ENCODE data around the gene DNAH12. TPM values are rescaled to one million over a fixed set of nuclear protein-coding genes. Genes with fewer than 3 reads are reported as not detected.

DNAH12 gene
- total RNA-seq, 1 experiment from 2014 or later = 0.07 TPM

GRCh38 chr3:57281715-57282114 is 262.4 kb downstream of the DNAH12 start:
- Histone ChIP-seq H2AFZ (ENCODE audit: low read length) (no peak overlapping the region), H3K27ac (ENCODE audit: low read length) (no peak overlapping the region), H3K4me2 (ENCODE audit: low read length) (no peak overlapping the region), H3F3A (ENCODE audit: low read length, unreplicated experiment) (no peaks in the 10 kb centered on the region), H4K20me1 (ENCODE audit: low read length) (no peaks in the 10 kb centered on the region), H3K9me3 (ENCODE audit: low read length) (no peaks in the 10 kb centered on the region), H3K9ac (ENCODE audit: low read length) (no peak overlapping the region), H3K36me3 (ENCODE audit: low read depth, low read length) (no peaks in the 10 kb centered on the region), H3K27me3 (ENCODE audit: low read length) (no peaks in the 10 kb centered on the region), H3K9me2 (replicated peaks; ENCODE audit: low read length) (no peaks in the 10 kb centered on the region), H3K79me2 (ENCODE audit: low read length) (no peaks in the 10 kb centered on the region), H3K4me1 (ENCODE audit: insufficient read depth, low read length) (peaks cover 8% of the 10 kb centered on the region), H3K4me3 (ENCODE audit: low read length) (no peak overlapping the region)
- BruUV-seq (replicated peaks) = no TSS peak
- DNase-seq (peak; percentile 43), ATAC-seq (peak; percentile 50)
- CTCF ChIA-PET = no interaction called here
- POLR2A ChIA-PET (ENCODE audit: unreplicated experiment) = no interaction called here
- intact Hi-C loops (cut with micrococcal nuclease) = no loop called here
- no peak for TF ChIP-seq EZH2phosphoT487 (IDR thresholded peaks at IDR 0.05; ENCODE audit: borderline replicate concordance, low read length)
- no peak for TF ChIP-seq CTCF (conservative IDR thresholded peaks at IDR 0.05; ENCODE audit: low read depth, low read length)
- TF ChIP-seq EZH2 (IDR thresholded peaks at IDR 0.05; ENCODE audit: low read length, unreplicated experiment) = no peak

- CTCF ChIA-PET = no interaction called here
- no peaks in the 10 kb centered on the region for H4K20me1 ChIP-seq (ENCODE audit: low read length)
- TF ChIP-seq EZH2 (IDR thresholded peaks at IDR 0.05; ENCODE audit: low read length, unreplicated experiment) (no peak), CTCF (conservative IDR thresholded peaks at IDR 0.05; ENCODE audit: low read depth, low read length) (no peak), EZH2phosphoT487 (IDR thresholded peaks at IDR 0.05; ENCODE audit: borderline replicate concordance, low read length) (no peak)
These were observed 264.5 kb downstream of the DNAH12 start for GRCh38 chr3:57279685-57280084.

GRCh38 chr3:57278237-57278636 is 265.9 kb downstream of the DNAH12 start:
- Histone ChIP-seq H4K20me1 (ENCODE audit: low read length) (no peaks in the 10 kb centered on the region), H3F3A (ENCODE audit: low read length, unreplicated experiment) (no peaks in the 10 kb centered on the region), H2AFZ (ENCODE audit: low read length) (no peak overlapping the region), H3K27me3 (ENCODE audit: low read length) (no peaks in the 10 kb centered on the region), H3K4me3 (ENCODE audit: low read length) (no peak overlapping the region), H3K4me1 (ENCODE audit: insufficient read depth, low read length) (peaks cover 8% of the 10 kb centered on the region), H3K9me3 (ENCODE audit: low read length) (no peaks in the 10 kb centered on the region), H3K27ac (ENCODE audit: low read length) (no peak overlapping the region), H3K4me2 (ENCODE audit: low read length) (no peak overlapping the region), H3K9ac (ENCODE audit: low read length) (no peak overlapping the region), H3K9me2 (replicated peaks; ENCODE audit: low read length) (no peaks in the 10 kb centered on the region), H3K79me2 (ENCODE audit: low read length) (no peaks in the 10 kb centered on the region), H3K36me3 (ENCODE audit: low read depth, low read length) (no peaks in the 10 kb centered on the region; the same call in 1 of the 2 replicates)
- POLR2A ChIA-PET (ENCODE audit: unreplicated experiment) = no interaction called here
- no peak for ATAC-seq
- BruUV-seq (replicated peaks) = no TSS peak
- TF ChIP-seq EZH2 (IDR thresholded peaks at IDR 0.05; ENCODE audit: low read length, unreplicated experiment) = no peak
- no peak for TF ChIP-seq EZH2phosphoT487 (IDR thresholded peaks at IDR 0.05; ENCODE audit: borderline replicate concordance, low read length)
- TF ChIP-seq CTCF (conservative IDR thresholded peaks at IDR 0.05; ENCODE audit: low read depth, low read length) = no peak
- intact Hi-C loops (cut with micrococcal nuclease) = no loop called here
- CTCF ChIA-PET = no interaction called here
- DNase-seq = no peak

More at GRCh38 chr3:57279685-57280084, 264.5 kb downstream of the DNAH12 start:
- no peaks in the 10 kb centered on the region for H3K27me3 ChIP-seq (ENCODE audit: low read length)
- peaks cover 8% of the 10 kb centered on the region for H3K4me1 ChIP-seq (ENCODE audit: insufficient read depth, low read length)
- 0 out of 2 replicates have a peak, but pooled peaks have one; percentile 10 for ATAC-seq
- no peaks in the 10 kb centered on the region for H3K79me2 ChIP-seq (ENCODE audit: low read length)
- DNase-seq = no peak
- intact Hi-C loops (cut with micrococcal nuclease) = no loop called here
- H3K27ac ChIP-seq (ENCODE audit: low read length) = no peak overlapping the region
- POLR2A ChIA-PET (ENCODE audit: unreplicated experiment) = no interaction called here
- BruUV-seq (replicated peaks) = no TSS peak
- H3K4me3 ChIP-seq (ENCODE audit: low read length) = no peak overlapping the region
- H3K4me2 ChIP-seq (ENCODE audit: low read length) = no peak overlapping the region
- no peak overlapping the region for H3K9ac ChIP-seq (ENCODE audit: low read length)
- no peak overlapping the region for H2AFZ ChIP-seq (ENCODE audit: low read length)
- no peaks in the 10 kb centered on the region for H3K9me3 ChIP-seq (ENCODE audit: low read length)
- no peaks in the 10 kb centered on the region for H3F3A ChIP-seq (ENCODE audit: low read length, unreplicated experiment)
- no peaks in the 10 kb centered on the region for H3K9me2 ChIP-seq (replicated peaks; ENCODE audit: low read length)
- H3K36me3 ChIP-seq (ENCODE audit: low read depth, low read length) = no peaks in the 10 kb centered on the region; the same call in 1 of the 2 replicates
